ENCODE results near the gene CHD2.

DNA sequence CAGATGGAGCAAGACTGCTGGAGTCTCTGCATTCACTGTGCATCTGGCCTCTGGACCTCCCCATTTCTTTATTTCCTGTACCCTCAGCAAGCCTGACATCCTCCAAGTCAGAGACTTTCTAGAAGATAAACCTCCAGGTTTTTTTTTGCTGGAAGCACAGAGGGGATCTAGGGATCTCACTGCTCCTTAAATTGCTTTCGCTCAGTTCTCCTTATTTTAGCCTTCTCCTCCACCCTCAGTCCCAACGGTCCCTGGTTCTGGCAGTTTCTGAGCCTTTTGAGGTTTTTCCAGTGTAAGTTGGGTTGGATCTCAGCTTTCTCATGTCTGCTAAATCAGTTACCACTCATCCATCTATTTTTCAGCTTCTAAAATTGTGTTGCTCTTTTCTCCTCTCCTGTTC, 22.7 kb upstream of the CHD2 start:
- TF ChIP-seq POLR2A (IDR thresholded peaks at IDR 0.05; ENCODE audit: low read depth, low read length) (no peak), TAF1 (IDR thresholded peaks at IDR 0.05; ENCODE audit: low read depth, low read length) (no peak)
